Right ventricle myocardium superior (tissue), 1 donor: ENCODE results near the gene PREX1. TPM values are rescaled to one million over a fixed set of nuclear protein-coding genes. Genes with fewer than 3 reads are reported as not detected.
A peak's percentile ranks its signal among the peaks of the same experiment; 100 is the strongest.
"Not testable (repeated sequence)": the region's sequence is repeated elsewhere in the genome, so short reads cannot be mapped to it uniquely, and the experiment has no call there.

Experiments
- ATAC-seq: fragments of 200-7000 bp; cut with Tn5 transposase; one replicate; pipeline ENCODE4 v1.9.1; 2020; ENCODE audit warnings: mild to moderate bottlenecking; ENCODE audit not compliant: poor library complexity
- DNase-seq: peaks from one replicate; pipeline ENCODE4 v3.0.0-alpha.2; 2020
- intact Hi-C: fragments of 100-400 bp; cut with DNase I; formaldehyde crosslinking; loops from one replicate; pipeline ENCODE4 v1.11.2; 2022
- long read RNA-seq: library from polyadenylated mRNA; unstranded; transcript quantifications from one replicate; pipeline ENCODE4 v2.0.0, GENCODE V29; 2021
- total RNA-seq: library from RNA; stranded (reverse); fragmentation: NEBNext Ultra II Directional; extraction: Animal tissue kit (Norgen Biotek cat#: 25700); gene quantifications from one replicate; pipeline ENCODE4 v1.2.1, GENCODE V29; 2021
- donor health status: DM: no; HTN: yes; CAD: no; lungs with severe emphysema.

Gene PREX1, protein sequence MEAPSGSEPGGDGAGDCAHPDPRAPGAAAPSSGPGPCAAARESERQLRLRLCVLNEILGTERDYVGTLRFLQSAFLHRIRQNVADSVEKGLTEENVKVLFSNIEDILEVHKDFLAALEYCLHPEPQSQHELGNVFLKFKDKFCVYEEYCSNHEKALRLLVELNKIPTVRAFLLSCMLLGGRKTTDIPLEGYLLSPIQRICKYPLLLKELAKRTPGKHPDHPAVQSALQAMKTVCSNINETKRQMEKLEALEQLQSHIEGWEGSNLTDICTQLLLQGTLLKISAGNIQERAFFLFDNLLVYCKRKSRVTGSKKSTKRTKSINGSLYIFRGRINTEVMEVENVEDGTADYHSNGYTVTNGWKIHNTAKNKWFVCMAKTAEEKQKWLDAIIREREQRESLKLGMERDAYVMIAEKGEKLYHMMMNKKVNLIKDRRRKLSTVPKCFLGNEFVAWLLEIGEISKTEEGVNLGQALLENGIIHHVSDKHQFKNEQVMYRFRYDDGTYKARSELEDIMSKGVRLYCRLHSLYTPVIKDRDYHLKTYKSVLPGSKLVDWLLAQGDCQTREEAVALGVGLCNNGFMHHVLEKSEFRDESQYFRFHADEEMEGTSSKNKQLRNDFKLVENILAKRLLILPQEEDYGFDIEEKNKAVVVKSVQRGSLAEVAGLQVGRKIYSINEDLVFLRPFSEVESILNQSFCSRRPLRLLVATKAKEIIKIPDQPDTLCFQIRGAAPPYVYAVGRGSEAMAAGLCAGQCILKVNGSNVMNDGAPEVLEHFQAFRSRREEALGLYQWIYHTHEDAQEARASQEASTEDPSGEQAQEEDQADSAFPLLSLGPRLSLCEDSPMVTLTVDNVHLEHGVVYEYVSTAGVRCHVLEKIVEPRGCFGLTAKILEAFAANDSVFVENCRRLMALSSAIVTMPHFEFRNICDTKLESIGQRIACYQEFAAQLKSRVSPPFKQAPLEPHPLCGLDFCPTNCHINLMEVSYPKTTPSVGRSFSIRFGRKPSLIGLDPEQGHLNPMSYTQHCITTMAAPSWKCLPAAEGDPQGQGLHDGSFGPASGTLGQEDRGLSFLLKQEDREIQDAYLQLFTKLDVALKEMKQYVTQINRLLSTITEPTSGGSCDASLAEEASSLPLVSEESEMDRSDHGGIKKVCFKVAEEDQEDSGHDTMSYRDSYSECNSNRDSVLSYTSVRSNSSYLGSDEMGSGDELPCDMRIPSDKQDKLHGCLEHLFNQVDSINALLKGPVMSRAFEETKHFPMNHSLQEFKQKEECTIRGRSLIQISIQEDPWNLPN (N-terminal part only)
- 10.3 TPM for total RNA-seq
- long read RNA-seq, full-length matches to known transcripts, result 1 of 11 reads
- long read RNA-seq, partial matches to known transcripts, result 7 of 11 reads
- long read RNA-seq, other reads (novel, unspliced or antisense), result 3 of 11 reads

DNA sequence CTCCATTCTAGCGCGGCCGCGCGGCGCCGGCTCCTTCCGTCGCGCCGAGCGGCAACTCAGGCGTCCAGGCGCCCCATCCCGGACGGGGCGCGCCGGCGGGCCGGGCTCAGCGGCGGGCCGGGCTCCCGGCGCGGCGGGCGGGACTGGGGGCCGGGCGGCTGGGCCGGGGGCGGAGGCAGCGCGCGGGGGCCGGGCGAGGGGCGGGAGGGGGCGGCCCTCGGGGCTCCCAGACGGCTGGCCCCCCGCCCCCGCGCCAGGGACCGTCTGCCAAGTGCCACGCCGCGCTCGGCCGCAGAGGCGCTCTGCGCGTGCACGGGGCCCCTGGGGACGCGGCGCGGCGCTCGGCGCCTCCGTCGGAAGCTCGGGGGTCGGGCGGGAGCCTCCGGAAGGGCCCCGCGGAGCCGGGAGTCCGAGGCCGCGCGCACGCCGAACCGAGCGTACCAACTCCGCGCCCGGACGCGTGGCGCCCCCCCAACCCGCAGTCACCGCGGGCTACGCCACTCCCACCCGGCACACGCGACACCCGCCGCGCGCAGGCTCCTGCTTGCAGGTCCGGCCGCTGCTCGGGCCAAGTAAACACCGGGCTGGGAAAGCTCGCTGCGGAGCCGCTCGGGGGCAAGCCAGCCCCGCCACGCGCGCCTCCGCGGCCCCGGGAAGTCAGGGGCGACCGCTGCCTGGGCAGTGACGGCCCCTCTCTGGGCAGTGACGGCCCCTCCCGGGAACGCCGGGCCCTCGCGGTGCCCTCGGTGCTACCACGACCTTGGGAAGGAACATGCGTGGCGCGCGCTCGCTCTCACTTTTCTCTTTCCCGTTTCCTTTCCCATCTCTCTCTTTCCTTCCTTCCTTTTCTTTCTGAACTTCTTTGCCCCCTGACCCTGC lies at the start of gene PREX1:
PREX1 (minus strand) TSS at position 145 of the 879 bp plus-strand sequence; CDS start at position 6, 139 bp downstream.
- DNase-seq, result peak; percentile 90
- intact Hi-C loops, result loop anchor here (5.0 kb wide), 1 partner anchor 146 kb away; no protein-coding TSS in a partner anchor
- peak; percentile 80 for ATAC-seq

DNA sequence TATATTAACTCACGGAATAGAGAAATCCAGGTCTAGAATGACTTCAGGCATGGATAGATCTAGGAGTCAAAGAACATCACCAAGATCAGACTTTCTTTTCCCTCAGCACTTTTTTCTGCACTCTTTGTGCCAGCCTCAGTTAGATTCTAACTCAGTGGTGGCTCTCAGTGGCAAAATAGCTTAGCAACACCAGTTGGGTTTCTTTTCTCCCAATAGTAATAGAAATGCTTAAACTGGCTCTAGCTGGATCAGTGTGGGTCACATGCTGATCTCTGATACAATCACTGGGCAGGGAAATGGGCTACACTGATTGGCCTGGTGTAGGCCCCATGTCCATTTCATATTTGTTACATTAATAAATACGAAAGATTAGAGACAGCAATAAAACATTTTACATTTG lies 49.5 kb upstream of the PREX1 start:
- DNase-seq (no peak), ATAC-seq (no peak)
- intact Hi-C loops, result no loop called here

DNA sequence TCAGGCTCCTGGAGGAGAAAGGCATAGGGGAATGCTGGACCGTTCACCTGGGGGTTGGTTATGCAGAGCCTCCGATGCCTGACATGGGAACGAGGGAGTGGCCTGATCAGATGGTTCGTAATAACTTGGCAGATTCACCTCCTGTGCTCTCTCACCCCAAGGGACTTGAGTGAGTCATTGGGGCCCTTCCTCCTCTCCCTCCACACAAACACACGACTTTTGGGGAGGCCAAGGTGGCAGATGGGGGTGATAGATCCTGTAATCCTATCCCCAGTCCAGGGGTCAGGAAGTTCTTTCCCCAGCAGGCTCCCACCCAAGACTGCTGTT lies 48.1 kb upstream of the PREX1 start:
- intact Hi-C loops, result no loop called here
- ATAC-seq (no peak), DNase-seq (no peak)

DNA sequence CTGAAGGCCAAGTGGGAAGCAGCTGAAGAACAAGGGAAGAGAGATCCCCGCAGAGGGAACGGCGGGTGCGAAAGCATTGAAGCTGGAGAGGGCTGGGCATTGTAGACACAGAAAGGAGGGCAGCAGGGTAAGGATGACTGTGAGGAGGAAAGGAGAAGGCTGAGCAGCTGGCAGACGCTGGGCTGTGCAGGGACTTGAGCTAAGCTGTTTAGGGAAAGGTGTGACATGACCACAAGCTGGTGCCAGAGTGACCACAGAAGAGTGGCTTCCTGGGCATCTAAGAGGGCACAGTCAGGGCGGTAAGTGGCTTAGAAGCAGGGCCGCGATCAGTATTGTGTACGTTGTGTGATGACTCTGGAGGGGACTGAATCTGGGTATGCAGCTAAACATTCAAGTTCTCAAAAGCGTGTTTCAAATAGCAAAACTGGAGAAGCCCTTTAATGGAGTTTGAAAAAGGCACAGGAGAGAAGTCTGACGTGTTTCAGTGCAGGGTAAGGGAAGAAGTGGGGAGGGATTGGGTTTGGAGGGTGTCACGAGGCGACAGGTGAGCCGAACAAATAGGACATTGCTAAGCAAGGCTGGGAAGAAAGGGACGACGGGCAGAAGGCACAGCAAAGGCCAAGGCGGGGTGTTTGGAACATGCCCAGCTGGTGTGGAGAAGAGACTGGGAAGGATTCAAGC lies 47.6 kb upstream of the PREX1 start:
- ATAC-seq (no peak), DNase-seq (no peak)

DNA sequence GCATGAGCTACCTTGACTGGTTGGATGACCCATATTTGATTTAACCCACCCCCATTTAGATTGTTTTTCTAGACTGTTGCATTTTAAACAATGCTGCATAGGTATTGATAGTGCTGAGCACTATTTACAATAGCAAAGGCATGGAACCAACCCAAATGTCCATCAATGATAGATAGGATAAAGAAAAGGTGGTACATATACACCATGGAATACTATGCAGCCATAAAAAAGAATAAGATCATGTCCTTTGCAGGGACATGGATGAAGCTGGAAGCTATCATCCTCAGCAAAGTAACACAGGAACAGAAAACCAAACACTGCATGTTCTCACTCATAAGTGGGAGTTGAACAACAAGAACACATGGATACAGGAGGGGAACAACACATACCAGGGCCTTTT lies 41.6 kb upstream of the PREX1 start:
- intact Hi-C loops, ATAC-seq, DNase-seq: not testable (repeated sequence)

More for the DNA sequence above, 47.6 kb upstream of the PREX1 start:
- intact Hi-C loops, result no loop called here

DNA sequence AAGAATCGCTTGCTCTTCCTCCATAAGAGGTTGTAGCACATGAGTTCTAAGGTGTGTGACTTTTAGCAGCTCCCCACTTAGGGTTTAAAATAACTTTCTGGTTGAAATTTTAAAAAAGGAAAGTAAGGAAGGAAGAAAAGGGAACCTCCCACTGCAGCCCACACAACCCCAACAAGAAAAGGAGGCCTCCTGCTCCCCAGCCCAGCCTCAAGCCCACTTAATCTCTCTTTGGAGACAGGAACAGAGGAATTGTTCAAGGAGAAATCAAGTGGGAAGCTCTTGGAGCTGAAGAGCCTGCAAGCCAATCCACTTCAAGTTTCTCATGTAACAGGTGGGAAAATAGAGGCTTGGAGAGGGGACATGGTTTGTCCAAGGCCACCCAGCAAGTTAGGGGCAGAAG lies 39.1 kb upstream of the PREX1 start:
- ATAC-seq (no peak), DNase-seq (no peak)
- intact Hi-C loops, result no loop called here

DNA sequence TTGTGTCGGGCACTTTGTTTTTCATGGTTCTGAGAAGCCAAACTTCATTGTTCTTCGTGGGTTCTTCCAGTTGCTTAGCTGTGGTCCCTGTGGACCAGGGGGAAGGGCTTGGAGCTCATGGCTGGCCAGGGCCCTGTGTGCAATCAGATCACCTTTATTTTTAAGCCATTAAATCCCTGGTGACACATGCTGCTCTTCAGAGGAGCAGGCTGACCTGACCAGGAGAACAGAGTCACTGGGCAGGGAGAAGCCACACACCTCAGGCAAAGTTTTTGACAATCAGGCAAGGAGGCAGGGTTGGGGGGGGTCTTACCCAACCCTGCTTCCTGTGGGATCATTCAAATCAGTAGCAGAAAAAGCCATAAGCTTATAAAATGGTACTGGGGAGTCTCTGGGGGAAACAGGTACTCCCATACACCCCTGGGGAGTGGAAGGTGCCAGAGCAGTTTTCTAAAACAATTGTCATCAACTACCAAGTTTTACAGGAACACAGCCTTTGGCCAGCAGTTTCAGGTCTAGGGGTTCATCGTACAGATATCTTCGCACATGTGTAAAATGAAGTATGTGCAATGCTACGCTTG lies 37.0 kb upstream of the PREX1 start:
- ATAC-seq (no peak), DNase-seq (no peak)
- intact Hi-C loops, result no loop called here

DNA sequence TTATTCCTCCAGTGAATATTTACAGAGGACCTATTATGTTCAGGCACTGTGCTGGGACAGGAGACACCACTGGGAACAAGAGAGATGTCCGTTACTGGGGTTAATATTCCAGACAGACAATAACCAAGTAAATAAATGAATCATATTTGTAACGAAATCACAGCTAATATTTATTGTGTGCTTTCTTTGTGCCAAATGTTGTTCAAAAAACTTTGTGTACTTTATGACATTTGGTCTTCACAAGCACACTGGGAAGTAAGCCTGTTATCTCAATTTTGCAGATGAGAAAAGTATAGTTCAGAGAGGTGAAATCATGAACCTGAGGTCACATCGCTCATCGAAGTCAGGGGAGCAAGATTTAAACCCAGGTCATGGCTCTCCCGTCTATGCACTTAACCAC lies 36.5 kb upstream of the PREX1 start:
- DNase-seq, result no peak
- intact Hi-C loops, result no loop called here
- ATAC-seq, result no peak

DNA sequence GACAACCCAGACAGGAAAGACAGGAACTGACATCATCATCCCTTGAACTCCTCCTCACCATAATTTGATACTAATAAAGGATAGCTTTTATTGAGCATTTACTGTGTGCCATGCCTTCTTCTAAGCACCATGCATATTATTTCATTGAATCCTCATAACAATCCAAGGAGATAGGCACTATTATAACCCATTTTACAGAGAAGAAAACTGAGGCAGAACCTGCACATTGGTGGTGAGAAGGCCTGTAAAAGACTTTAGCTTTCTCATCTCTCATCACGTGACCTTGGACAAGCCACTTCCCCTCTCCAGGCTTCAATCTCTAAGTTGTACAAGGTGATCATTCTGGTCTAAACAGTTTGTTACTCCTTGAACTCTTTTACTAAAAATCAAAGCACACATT lies 34.5 kb upstream of the PREX1 start:
- no peak for ATAC-seq
- intact Hi-C loops, result no loop called here
- DNase-seq, result no peak

DNA sequence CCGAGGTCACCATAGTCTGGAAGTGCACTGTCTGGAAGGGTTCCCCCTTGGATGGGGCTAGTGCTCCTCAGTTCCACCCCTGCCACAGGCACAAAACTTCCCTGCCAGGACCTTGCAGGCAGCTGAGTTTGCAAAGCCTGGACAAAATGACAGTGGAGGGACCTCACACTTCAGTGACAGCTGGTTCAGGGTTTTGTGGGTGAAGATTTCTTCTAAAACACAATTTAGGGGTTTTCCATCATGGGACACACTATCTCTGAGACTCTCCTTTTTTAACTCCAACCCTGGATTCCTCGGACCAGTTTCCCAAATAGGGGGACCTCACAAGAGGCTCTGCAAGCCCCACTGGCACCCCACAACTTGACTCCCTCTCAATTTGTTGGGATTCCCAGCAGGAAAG lies 33.6 kb upstream of the PREX1 start:
- ATAC-seq, result no peak
- intact Hi-C loops, result no loop called here
- no peak for DNase-seq

DNA sequence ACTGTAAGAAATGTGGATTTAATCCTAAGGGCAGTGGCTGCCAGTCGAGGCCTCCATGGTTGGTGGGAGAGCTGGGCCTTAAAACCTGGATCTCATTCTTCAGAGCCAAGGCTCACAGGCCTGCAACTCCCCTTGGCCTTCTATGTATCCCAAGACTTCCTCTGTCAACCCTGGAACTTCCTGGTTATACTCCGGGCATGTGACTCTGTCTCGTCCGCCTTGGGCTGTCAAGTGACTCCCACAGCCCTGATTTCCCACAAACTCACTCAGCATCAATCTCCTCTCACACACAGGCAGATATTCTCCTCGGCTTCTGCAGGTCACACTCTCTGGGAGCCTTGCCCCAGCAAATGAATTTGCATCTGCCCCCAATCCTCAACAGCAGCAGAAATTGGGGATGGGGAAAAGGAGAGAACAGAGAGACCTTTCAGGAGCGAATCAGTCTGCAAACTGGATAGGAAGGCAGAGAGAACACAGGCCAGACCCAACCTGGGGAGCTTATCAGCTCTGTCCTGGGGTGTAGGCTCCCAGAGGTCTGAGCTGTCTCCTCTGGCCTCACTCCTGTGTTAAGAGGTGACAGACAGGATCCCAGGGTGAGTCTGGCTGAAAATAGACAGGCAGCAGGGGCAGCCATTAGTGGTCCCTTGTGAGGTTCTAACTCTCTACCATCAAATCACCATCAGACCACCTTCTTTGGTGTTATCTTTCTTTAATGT lies 30.4 kb upstream of the PREX1 start:
- ATAC-seq (peak; percentile 26), DNase-seq (no peak)
- intact Hi-C loops, result no loop called here

DNA sequence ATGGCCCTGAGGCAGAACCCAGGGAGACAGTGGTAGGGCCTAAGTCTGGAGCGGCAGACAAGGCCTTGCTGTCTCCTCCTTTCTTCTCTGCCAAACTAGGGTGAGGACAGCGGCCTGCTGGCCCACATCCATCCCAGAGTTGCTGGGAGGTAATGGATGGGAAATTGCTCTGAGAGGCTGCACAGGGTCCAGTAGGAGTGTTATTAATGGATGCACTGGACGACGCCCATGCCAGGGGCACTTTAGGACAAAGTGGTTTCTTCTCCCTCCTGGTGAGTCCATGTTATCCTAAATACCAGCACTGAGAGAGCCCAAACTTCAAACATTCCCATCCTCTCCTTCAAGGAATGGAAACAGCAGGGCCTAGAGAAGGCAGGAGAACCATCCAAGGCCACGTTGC lies 28.3 kb upstream of the PREX1 start:
- intact Hi-C loops, result no loop called here
- no peak for DNase-seq
- ATAC-seq, result no peak

DNA sequence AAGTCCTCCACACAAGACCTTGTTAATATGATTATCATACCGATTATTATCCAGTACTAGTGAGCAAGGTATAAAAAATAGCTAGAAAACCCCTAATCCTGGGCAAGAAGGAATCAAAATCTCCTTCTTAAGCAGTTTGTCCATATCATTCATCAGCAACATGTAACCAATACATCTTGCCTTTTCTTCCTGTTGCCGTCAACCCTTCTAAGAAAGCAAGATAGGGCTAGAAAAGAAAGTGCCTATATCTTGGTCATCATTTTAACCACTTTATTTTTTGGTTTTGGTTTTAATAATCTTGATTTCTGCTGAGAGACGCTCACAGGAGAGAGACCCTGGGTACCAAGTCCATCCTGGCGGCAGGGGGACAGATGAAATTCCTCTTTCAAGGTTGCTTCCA lies 27.2 kb upstream of the PREX1 start:
- intact Hi-C loops, result no loop called here
- ATAC-seq, result no peak
- no peak for DNase-seq

DNA sequence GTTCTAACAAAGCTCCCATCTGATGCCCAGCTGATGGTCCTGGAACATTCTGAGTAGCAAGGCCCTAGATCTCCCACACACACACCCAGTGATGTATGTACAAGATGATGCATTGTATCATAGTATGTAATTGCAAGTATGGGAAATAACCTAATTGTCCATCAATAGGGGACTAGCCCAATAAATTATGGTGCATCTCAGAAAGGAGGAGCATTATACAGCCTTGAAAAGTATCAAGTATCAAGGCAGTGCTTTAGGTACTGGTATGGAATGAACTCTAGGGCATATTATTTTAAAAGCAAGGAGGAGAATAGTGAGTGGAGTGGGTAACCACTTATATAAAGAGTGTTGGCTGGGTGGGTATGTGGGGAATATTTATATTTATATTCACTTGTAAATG lies 24.8 kb upstream of the PREX1 start:
- ATAC-seq, result no peak
- DNase-seq, result no peak
- intact Hi-C loops, result no loop called here

DNA sequence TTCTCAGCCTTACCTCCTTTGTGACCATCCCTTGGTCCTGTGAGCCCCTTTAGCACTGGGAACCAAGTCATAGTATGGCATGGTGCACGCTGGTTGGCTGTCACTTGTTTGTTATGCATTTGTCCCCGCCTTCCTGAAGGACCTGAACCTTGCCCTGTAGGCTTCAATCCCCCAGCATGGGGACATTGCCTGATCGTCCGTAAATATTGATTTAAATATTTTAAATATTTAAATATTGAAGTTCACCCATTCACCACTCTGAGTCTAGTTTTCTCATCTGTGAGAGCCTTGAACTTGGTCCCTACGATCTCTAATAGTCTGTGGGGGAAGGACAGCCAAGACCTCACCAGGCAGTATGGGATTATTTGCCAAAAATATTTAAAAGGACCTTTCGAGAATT lies 23.8 kb upstream of the PREX1 start:
- no peak for ATAC-seq
- intact Hi-C loops, result no loop called here
- no peak for DNase-seq

DNA sequence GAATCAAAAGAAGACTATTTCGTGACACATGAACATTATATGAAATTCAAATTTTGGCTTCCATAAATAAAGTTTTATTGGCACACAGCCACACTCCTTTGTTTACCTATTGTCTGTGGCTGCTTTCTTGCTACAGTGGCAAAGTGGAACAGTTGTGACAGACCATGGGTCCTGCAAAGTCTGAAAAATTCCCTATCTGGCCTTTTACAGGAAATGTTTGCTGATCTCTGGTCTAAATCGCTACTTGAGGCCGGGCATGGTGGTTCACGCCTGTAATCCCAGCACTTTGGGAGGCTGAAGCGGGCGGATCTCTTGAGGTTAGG lies 23.1 kb upstream of the PREX1 start:
- intact Hi-C loops, result no loop called here
- ATAC-seq, result no peak

More for the DNA sequence above, 23.1 kb upstream of the PREX1 start:
- no peak for DNase-seq
